NCI-H2029 treated with DMSO at 0.1 percent for 48 hours (cell line): ENCODE measurements around the gene CTR9.
A peak's percentile ranks its signal among the peaks of the same experiment; 100 is the strongest.

Source experiments
- DNase-seq: peaks from one replicate; lab custom pipeline; 2025; lab: John Stamatoyannopoulos, UW

The CTR9 gene

DNA sequence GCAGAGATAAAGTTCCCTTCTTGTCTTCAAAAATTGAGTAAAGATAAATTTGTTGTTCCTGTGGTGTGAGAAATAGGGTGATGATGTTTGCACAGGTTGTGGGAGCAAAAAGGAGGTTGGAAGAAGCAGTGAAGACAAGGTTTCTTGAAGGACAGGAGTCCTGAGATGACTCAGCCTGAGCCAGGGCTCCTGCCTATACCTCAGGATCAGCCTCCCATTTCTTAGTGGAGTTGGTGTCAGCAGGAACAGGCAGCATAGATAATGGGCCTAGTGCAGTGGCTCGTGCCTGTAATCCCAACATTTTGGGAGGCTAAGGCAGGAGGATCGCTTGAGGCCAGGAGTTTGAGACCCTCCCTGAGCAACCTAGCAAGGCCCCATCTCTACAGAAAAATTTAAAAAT, 29.0 kb downstream of the CTR9 start:
- DNase-seq, result no peak

DNA sequence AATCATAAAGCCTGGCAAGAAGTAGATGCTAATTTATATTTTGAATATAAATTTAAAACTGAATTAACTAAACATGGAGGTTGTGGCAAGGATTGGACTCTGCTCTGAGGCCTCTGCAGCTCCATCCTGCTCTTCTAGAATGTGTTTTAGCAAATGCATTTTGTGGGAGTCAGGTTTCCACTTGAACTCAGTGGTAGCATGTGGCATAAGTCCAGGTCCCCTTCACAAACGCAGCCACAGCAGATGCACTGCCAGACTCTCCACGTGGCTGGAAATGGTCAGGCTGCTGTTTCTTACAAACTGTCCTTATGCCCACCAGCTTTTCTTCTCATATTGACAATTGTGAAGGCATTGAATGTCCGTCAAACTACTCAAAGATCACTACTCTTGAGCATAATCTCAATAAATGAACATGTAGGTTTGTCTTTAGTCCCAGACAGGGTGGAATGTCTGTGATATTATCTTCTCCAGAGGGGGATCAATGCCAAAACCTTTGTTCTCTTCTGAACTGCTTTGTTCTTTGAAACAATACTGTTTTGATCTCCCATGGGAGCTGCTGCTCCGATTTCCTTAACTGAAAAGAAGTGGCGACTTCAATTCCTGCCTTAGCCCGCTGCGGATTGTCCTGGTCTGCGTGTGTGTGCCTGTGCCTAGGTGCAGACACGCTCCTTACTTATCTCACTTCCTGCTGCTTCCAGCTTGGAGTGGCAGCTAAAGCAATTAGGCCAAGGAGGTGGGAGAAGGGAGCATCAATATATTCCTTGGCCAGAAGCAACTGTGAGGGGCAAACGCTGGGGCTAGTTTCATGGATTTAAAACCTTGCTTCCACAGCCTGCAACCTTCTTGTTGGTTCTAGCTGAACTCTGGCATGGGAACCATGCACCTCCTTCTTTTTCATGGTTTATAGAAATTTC, 33.4 kb downstream of the CTR9 start:
- DNase-seq, result peak; percentile 88

DNA sequence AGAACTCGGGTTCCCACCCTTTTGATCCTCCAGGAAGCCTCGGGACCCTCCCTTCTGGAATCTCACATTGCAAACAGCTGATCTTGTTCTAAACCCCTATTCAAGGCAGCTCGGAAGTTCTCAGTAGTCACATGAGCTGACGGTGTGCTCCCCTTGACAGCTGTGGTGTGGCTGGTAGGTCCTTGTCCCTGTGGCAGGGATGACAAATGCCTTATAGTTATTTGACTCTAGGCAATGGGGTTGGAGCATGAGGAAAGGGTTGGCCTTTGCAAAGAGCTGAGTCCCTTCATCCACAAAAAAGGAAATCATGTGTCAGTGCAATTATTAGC, 34.1 kb downstream of the CTR9 start:
- DNase-seq, result no peak

DNA sequence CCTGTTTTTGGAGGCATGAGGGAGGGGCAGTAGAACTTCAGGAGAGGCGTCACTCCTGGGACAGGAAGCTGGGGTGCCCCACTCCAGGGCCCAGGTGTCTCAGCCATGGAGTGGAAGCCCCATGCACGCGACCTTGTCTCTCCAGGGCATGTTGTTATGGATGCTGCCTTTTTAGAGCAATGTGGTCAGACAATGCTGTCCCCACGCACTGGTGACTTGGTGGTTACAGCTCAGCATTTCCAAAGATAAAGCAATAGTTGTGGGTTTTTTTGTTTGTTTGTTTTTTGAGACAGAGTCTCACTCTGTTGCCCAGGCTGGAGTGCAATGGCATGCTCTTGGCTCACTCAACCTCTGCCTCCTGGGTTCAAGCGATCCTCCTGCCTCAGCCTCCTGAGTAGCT, 35.4 kb downstream of the CTR9 start:
- no peak for DNase-seq

DNA sequence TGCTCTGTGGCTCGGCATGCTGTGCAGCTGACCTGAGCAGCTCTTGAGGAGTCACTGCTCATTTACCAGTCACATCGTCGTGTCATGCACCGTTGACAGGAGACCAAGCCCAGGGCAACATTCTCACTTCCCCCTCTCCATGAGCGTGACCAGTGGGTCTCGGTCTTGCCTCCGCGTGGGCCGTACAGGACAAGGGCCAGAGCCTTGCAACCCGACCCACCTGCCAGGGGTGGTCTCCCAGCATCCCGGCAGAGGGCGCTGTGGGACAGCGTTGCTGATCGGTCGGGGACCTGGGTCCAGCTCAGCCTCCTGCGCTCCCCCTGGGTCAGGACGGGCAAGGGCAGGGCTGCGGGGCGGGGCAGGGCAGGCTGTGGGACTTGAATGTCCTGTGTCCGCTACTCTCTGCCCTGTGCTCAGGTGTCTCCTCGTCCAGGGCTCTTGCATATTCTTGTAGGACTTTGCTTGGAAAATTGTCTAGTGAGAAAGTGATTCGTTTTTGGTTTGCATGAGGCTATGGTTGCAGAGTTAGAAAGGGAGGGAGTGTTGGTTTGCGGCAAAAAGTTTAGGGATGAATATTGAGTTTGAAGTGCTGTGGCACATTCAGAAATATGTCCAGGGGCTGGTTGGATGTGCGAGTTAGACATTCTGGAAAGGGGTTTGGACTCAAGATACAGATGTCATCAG, 41.5 kb downstream of the CTR9 start:
- peak; percentile 52 for DNase-seq

DNA sequence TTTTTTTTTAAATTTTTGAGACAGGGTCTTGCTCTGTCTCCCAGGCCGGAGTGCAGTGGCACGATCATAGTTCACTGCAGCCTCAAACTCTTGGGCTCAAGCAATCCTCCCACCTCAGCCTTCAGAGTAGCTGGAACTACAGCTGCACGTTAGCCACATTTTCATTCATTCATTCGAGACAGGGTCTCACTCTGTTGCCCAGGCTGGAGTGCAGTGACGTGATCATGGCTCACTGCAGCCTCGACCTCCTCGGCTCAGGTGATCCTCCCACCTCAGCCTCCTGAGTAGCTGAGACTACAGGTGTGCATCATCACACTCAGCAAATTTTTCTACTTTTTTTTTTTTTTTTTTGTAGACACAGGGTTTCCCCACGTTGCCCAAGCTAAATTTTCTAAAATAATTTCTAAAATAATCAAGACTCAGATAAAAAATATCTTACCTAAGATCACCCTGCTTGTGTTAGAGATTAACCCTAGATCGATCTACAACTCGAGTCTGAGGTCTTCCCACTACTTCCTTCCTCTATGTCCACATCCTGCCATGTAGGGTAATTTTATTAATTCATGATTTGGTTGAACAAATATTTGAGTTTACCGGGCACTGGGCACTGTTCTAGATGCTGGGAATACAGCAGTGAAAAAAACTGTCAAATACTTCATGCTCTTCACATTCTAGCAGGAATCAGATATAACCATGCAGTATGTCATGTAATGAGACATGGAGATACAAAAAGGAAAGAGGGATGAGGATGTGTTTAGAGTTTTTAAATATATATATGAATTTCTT, 42.6 kb downstream of the CTR9 start:
- DNase-seq, result no peak

DNA sequence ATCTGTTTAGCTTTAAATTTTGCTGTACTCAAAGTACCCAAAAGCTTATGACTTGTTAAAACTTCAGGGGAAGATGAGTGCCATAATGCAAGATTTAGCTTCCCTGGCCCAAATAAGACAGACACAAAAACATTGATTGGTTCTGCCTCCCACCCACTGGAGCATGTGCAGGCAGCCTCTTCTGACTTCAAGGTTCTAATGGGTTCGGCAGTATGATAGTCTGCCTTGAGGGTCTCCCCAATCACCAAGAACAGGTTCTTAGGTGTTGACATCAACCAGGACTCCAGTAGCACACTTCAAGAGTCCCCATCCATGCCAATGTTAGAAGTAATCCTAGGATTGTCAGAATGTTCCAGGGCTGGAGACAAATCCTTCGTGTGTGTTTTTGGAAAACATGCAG, 45.1 kb downstream of the CTR9 start:
- no peak for DNase-seq

DNA sequence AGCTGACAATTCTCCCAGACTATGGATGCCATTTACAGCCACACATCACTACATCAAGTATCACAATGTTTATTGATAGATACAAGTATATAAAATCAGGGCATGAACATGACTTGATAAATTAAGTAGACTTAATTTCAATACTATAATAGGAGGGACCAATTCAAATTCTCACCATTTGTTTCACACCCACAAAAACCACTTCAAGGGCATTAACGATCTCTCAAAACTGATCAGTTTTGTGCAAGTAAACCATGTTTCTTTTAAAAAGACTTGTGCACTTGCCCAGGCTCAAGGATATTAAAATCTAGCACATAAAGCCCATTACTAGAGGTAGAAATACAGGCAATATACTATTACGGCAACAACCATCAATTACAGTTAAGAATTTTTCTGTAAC, 46.0 kb downstream of the CTR9 start:
- no peak for DNase-seq

DNA sequence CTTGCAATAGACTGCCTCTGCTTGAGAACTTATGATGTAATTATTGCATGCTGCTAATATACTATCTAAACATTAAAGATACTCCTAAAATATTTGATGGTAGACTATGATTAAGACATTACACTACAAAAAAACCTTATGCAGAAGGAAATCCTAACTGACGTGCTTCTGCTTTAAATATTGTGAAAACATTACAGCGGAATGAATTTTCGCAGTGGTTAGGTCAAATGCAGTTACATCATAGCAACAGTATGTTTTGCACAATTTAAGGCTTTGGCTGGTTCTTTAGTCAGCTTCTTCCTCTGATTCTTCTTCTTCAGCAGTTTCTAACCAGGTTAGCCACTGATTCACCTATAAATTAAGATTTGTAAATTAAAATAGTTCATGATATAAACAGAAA, 46.5 kb downstream of the CTR9 start:
- no peak for DNase-seq

DNA sequence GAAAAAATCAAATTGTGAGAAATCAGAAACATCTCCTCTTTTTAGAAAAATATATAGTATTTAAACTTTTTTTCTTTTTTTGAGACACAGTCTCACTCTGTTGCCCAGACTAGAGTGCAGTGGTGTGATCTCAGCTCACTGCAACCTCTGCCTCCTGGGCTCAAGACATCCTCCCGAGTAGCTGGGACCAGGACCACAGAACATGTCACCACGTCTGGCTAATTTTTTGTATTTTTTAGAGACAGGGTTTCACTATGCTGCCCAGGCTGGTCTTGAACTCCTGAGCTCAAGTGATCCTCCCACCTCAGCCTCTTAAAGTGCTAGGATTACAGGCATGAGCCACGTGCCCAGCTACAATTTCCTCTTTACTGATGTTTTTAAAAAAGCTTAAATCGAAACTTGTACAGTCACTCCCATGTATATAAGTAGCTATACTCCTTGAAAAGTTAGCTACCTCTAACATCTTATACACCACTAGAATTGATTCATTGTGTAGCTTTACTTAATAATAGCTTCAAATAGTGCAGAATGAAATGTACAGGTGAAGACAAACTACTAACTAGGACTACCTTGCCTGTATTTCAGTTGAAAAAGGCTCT, 47.4 kb downstream of the CTR9 start:
- DNase-seq, result no peak

DNA sequence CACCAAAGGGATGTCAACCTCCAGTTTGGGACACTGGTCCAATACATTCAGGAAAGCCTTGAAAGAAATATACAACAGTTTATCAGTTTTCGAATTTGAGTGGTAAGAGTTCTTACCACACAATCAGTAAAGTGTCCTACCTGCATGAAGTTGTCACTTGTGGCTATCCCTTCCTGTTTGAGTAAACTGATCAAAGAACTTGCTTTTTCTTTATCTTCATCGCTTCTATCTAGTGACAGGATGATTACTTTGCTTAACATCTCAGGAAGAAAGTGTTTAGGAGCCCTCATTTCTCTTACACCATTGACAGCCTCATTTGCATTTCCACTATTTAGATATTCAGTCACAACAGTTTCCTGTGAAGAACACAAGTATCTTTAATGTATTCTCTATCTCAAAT, 49.2 kb downstream of the CTR9 start:
- DNase-seq, result no peak

DNA sequence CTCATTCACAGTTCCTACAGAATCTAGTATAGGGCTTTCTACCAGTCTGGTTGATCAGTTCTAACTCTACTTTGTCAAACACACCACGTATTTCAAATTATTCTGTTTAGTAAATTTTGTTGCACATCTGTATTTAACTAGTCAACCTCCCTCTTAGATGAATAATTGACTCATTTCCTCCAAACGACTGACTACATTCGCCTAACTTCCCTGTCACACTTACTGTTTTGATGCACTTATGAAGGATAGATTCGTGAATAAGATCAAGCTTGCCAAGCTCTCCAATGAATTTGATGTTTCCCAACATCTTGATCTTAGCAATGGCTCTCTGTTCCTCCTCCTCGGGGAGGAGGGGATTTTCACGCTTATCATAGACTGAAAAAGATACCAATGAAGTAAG, 52.6 kb downstream of the CTR9 start:
- DNase-seq, result no peak

DNA sequence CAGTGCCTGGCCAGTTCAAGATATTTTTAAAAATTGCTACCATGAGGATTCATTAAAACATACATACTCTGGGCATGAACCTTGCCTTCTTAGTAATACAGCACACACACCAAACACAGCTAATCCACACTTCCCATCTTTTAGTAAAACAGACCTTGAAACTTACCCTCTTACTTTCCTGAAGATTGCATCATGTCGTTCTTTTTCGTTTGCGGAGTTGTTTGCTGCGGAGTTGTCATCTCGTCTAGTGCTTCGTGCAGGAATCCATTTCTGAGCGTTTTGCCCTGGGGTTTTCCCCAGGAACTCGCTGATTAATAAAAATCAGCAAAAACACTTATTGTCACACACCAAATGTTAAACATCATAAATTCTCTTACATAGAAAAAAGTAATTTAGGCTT, 54.7 kb downstream of the CTR9 start:
- no peak for DNase-seq

DNA sequence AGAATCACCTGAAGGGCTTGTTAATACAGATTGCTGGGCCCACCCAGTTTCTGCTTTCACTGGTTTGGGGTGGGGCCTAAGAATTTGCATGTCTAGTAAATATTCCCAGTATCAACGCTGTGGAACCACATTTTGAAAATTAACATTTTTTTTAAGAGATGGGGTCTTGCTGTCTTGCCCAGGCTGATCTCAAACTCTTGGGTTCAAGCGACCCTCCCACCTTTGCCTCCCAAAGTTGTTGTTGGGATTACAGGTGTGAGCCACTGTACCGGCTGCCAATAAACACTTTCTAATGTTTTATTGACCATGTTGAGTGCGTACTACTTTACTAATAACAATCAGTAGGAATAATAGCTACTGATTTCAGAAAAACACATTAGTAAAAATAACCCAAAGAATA, 55.2 kb downstream of the CTR9 start:
- DNase-seq, result no peak

DNA sequence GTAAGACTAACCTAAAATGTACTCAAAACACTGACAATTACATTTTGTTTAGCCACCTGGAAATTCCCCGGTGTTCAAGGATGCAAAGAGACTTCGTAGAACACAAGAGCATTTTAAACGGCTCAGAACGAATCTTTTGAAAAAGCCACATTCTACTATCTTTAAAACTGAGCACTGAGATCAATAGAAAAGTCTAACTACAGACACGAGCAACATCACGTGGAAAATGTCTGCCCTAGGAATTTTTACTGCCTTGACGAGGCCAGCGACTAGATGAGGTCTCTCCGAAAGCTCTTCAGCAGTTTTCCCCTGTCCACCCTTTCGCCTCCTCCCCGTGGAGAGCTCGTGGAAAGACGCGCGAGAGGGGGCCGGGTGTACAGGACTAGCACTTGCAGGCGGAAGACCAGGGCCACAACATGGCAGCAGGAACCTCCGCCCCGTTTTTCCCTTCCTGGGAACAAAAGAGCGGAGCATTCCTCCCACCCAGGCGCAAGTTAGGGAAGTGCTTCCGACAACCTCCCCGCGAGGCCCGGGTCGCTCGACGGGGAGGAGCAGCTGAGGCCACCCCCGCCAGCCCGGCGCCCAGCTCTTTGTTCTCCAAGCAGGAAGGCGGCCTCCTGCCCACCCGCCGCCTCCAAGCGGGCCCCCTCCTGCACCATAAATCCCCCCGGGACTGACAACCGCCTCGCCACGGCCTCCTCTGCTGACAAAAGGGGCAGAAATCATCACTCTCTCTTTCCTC, 56.6 kb downstream of the CTR9 start:
- no peak for DNase-seq

DNA sequence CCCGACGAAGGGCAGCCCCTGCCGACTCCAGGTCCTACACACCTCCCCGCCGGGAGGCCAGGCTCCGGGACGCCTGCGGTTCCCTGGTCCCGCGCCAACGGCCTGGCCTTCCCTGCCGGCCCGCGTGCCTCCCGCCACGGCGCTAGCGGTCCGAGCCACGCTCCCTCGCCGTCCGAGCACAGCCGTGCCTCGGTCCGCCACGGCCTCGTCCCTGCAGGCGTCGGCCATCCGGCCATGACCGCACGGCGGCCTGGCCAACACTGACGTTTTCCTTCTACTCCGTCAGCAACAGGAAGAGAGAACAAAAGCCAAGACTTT, 57.1 kb downstream of the CTR9 start:
- DNase-seq, result no peak

DNA sequence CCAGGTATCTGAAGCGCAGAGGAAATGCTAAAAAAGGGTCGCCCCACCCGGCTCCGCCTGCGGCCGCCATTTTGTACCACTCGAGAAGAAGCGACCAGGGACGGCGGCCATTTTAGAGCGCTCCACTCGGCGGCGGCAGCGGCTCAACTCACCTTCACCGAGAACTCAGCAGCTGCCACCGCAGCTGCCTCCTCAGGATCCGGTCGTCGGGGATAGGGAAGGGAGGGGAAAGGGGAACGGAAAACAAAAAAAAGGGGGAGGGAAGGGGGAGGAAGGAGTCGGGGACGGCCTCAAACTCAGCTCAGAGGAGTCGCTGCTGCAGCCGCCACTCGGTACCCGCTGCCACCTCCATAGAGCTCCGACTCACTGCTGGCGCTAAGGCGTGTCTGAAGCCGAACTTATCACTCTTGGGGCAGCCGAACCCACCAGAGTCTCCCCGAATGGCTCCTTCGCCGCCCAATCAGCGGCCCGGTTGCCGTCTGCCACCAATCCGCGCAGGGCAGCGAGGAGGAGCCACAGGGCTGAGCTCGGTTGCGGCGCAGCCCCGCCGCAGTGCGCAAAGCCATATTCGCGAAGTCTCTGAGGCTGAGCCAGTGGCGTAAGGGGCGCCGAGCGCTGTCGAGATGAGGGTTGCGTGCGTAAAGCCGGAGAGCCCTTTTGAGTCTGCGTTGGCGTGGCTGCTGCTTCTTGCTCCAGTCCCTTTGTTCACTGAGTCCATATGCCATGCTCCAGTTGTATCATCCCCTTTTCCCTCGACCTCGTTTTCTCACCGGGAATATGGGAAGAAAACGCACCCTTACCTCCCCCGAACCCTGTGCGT, 57.7 kb downstream of the CTR9 start, which contains the start of gene EIF4G2:
TSS of gene EIF4G2 (minus strand) at position 374 of the 820 bp plus-strand sequence.
- DNase-seq, result peak; percentile 95

DNA sequence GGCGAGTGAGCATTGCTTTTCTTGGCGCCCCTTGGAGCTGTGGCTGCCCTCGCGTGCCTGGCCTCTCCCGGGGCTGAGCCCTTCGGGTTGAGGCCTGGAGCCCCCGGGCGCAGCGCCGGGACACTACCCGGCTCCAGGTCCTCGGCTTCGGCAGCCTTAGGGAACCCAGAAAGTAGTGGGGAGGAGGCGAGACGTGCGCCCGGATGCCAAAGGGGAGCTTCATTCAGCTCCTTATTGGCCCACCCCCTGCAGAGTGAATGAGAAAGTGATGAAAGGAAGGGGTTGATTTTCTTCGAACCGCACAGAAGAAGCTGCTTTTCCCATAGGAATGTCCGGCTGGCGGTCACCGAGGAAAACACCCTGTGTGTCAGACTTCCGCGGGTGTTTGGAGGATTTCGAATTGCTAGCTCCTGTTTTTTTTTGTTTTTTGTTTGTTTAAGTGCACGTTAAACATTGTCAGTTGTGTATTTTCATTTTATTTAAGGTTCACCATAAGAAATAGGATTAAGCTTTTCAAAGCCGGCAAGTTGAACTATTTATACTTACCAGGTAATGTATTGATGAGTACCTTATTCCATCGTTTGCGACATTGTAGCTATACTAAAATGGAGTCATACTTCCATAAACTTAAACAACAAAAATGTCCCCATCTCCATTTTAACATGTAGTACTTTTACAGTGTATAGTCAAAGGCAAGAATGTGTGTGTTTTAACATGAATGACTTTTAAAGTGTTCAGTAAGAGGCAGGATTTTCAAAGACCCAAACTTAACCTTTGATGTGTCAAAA, 58.5 kb downstream of the CTR9 start:
- DNase-seq, result no peak

DNA sequence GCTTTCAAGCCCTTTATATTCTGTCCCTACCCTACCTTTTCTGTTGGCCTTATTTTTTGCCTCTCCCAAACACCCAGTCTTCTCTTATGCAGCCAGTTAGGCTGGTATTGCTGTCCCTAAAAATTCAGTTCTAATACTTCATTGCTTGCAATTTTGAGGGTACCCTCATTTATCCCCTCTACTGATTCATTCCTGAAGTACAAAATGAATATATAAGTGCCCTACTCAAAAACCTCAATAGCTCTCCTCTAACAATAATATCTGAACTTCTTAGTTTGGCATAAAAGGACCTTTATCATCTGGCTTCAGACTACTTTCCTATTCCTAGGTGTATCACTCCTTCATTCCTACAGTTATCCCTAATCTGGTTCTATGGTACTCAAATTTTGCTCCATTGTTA, 62.9 kb downstream of the CTR9 start:
- no peak for DNase-seq

DNA sequence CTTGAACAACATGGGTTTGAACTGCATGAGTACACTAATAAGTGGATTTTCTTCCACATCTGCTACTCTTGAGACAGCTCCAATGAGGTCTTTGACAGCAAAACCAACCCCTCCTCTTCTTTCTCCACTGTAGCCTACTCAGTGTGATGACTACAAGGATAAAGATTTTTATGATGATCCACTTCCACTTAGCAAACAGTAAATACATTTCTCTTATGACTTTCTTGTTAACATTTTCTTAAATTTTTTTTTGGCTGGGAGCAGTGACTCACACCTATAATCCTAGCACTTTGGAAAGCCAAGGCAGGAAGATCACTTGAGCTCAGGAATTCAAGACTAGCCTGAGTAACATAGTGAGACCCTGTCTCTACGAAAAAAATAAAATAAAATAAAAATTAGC, 67.5 kb downstream of the CTR9 start:
- no peak for DNase-seq
